Memory B cell (primary cell): ENCODE results near the gene CCDC57.

Experiments
- ATAC-seq: fragments of 150-1000 bp; cut with Tn5 transposase; 2 replicates; pipeline ENCODE4 v1.10.0; 2021; ENCODE audit warnings: low read depth, mild to moderate bottlenecking, moderate library complexity
- DNase-seq, 2 donors: peaks; one replicate each; pipeline ENCODE4 v3.0.0; 2022; ENCODE audit warnings: low spot score in 2 of 2
- H3K27ac Mint-ChIP-seq: one replicate; pipeline ENCODE4 v1.8.0; 2022; ENCODE audit warnings: mild to moderate bottlenecking, moderate library complexity, mixed read lengths
- H3K27me3 Mint-ChIP-seq: one replicate; pipeline ENCODE4 v1.8.0; 2022; ENCODE audit warnings: mixed read lengths
- H3K36me3 Mint-ChIP-seq: one replicate; pipeline ENCODE4 v1.8.0; 2022; ENCODE audit warnings: mild to moderate bottlenecking, mixed read lengths
- H3K4me1 Mint-ChIP-seq: one replicate; pipeline ENCODE4 v1.8.0; 2022; ENCODE audit warnings: mixed read lengths
- H3K4me3 Mint-ChIP-seq: one replicate; pipeline ENCODE4 v1.8.0; 2022; ENCODE audit warnings: mild to moderate bottlenecking, moderate library complexity, mixed read lengths
- H3K9me3 Mint-ChIP-seq: one replicate; pipeline ENCODE4 v1.8.0; 2022; ENCODE audit warnings: mixed read lengths

The CCDC57 gene

GRCh38 chr17:82242698-82242976 lies 30.0 kb upstream of the CCDC57 start:
- H3K9me3 Mint-ChIP-seq: no peaks in the 10 kb centered on the region
- no peak for DNase-seq
- no peaks in the 10 kb centered on the region for H3K27me3 Mint-ChIP-seq
- H3K4me3 Mint-ChIP-seq: no peak overlapping the region
- H3K36me3 Mint-ChIP-seq: peaks cover 21% of the 10 kb centered on the region
- peak overlapping the region; percentile 58 for H3K27ac Mint-ChIP-seq
- H3K4me1 Mint-ChIP-seq: peaks cover 35% of the 10 kb centered on the region
- ATAC-seq: no peak

- Mint-ChIP-seq H3K9me3 (no peaks in the 10 kb centered on the region), H3K36me3 (peaks cover 23% of the 10 kb centered on the region), H3K27me3 (no peaks in the 10 kb centered on the region), H3K27ac (peak overlapping the region; percentile 58), H3K4me3 (no peak overlapping the region), H3K4me1 (peaks cover 35% of the 10 kb centered on the region)
- peak; percentile 38 for ATAC-seq
- DNase-seq: no peak
Observed at GRCh38 chr17:82241926-82242697, 29.5 kb upstream of the CCDC57 start.

GRCh38 chr17:82241183-82241925 lies 28.7 kb upstream of the CCDC57 start:
- Mint-ChIP-seq H3K4me3 (peak overlapping the region; percentile 14), H3K27me3 (no peaks in the 10 kb centered on the region), H3K4me1 (peaks cover 32% of the 10 kb centered on the region), H3K27ac (peak overlapping the region; percentile 51), H3K36me3 (peaks cover 23% of the 10 kb centered on the region), H3K9me3 (no peaks in the 10 kb centered on the region)
- no peak for DNase-seq
- ATAC-seq: peak; percentile 18

GRCh38 chr17:82240506-82241182 lies 28.0 kb upstream of the CCDC57 start:
- no peak for DNase-seq
- Mint-ChIP-seq H3K27ac (peak overlapping the region; percentile 82), H3K27me3 (no peaks in the 10 kb centered on the region), H3K4me3 (peak overlapping the region; percentile 21), H3K9me3 (no peaks in the 10 kb centered on the region), H3K4me1 (peaks cover 32% of the 10 kb centered on the region), H3K36me3 (peaks cover 23% of the 10 kb centered on the region)
- ATAC-seq: no peak

GRCh38 chr17:82239926-82240505 lies 27.4 kb upstream of the CCDC57 start:
- H3K4me1 Mint-ChIP-seq: peaks cover 32% of the 10 kb centered on the region

GRCh38 chr17:82239401-82239925 lies 26.8 kb upstream of the CCDC57 start:
- H3K36me3 Mint-ChIP-seq: peaks cover 14% of the 10 kb centered on the region
- peaks cover 35% of the 10 kb centered on the region for H3K4me1 Mint-ChIP-seq
- no peak overlapping the region for H3K4me3 Mint-ChIP-seq
- peak overlapping the region; percentile 45 for H3K27ac Mint-ChIP-seq
- ATAC-seq (no peak), DNase-seq (no peak)
- no peaks in the 10 kb centered on the region for H3K27me3 Mint-ChIP-seq
- H3K9me3 Mint-ChIP-seq: no peaks in the 10 kb centered on the region

More at GRCh38 chr17:82239926-82240505, 27.4 kb upstream of the CCDC57 start:
- Mint-ChIP-seq H3K4me3 (no peak overlapping the region), H3K27ac (peak overlapping the region; percentile 82), H3K36me3 (peaks cover 20% of the 10 kb centered on the region), H3K27me3 (no peaks in the 10 kb centered on the region), H3K9me3 (no peaks in the 10 kb centered on the region)
- no peak for ATAC-seq
- DNase-seq: no peak

- no peaks in the 10 kb centered on the region for H3K27me3 Mint-ChIP-seq
- no peaks in the 10 kb centered on the region for H3K9me3 Mint-ChIP-seq
- H3K4me1 Mint-ChIP-seq: peaks cover 40% of the 10 kb centered on the region
- H3K27ac Mint-ChIP-seq: peak overlapping the region; percentile 56
- peak overlapping the region; percentile 81 for H3K4me3 Mint-ChIP-seq
- no peak for DNase-seq
- peak; percentile 30 for ATAC-seq
- peaks cover 8% of the 10 kb centered on the region for H3K36me3 Mint-ChIP-seq
Observed at GRCh38 chr17:82238472-82239201, 26.0 kb upstream of the CCDC57 start.

- no peak for DNase-seq
- H3K27ac Mint-ChIP-seq: no peak overlapping the region
- peaks cover 44% of the 10 kb centered on the region for H3K4me1 Mint-ChIP-seq
- H3K36me3 Mint-ChIP-seq: peaks cover 8% of the 10 kb centered on the region
- no peaks in the 10 kb centered on the region for H3K27me3 Mint-ChIP-seq
- ATAC-seq: no peak
- H3K9me3 Mint-ChIP-seq: no peaks in the 10 kb centered on the region
- H3K4me3 Mint-ChIP-seq: no peak overlapping the region
Observed at GRCh38 chr17:82237746-82238471, 25.3 kb upstream of the CCDC57 start.

GRCh38 chr17:82237083-82237745 lies 24.6 kb upstream of the CCDC57 start:
- Mint-ChIP-seq H3K36me3 (peaks cover 4% of the 10 kb centered on the region), H3K9me3 (no peaks in the 10 kb centered on the region), H3K4me3 (no peak overlapping the region), H3K4me1 (peaks cover 38% of the 10 kb centered on the region), H3K27me3 (no peaks in the 10 kb centered on the region), H3K27ac (no peak overlapping the region)
- ATAC-seq: no peak
- no peak for DNase-seq

- DNase-seq: peak; percentile 70 to 71
- peaks cover 30% of the 10 kb centered on the region for H3K4me1 Mint-ChIP-seq
- H3K27ac Mint-ChIP-seq: peak overlapping the region; percentile 69
Observed at GRCh38 chr17:82236142-82236971, 23.7 kb upstream of the CCDC57 start.

GRCh38 chr17:82235775-82236141 lies 23.1 kb upstream of the CCDC57 start:
- ATAC-seq (no peak), DNase-seq (no peak)
- H3K9me3 Mint-ChIP-seq: no peaks in the 10 kb centered on the region
- H3K4me3 Mint-ChIP-seq: no peak overlapping the region
- H3K27ac Mint-ChIP-seq: peak overlapping the region; percentile 69
- H3K4me1 Mint-ChIP-seq: peaks cover 29% of the 10 kb centered on the region
- no peaks in the 10 kb centered on the region for H3K27me3 Mint-ChIP-seq
- peaks cover 4% of the 10 kb centered on the region for H3K36me3 Mint-ChIP-seq

More at GRCh38 chr17:82236142-82236971, 23.7 kb upstream of the CCDC57 start:
- Mint-ChIP-seq H3K27me3 (no peaks in the 10 kb centered on the region), H3K36me3 (peaks cover 4% of the 10 kb centered on the region), H3K9me3 (no peaks in the 10 kb centered on the region), H3K4me3 (no peak overlapping the region)
- ATAC-seq: peak; percentile 45
